Right kidney (tissue), 1 donor: ENCODE results near the gene RAB17.

ENCODE experiments used
- DNase-seq: peaks from one replicate; pipeline ENCODE4 v3.0.0-alpha.2; 2016

Gene RAB17

DNA sequence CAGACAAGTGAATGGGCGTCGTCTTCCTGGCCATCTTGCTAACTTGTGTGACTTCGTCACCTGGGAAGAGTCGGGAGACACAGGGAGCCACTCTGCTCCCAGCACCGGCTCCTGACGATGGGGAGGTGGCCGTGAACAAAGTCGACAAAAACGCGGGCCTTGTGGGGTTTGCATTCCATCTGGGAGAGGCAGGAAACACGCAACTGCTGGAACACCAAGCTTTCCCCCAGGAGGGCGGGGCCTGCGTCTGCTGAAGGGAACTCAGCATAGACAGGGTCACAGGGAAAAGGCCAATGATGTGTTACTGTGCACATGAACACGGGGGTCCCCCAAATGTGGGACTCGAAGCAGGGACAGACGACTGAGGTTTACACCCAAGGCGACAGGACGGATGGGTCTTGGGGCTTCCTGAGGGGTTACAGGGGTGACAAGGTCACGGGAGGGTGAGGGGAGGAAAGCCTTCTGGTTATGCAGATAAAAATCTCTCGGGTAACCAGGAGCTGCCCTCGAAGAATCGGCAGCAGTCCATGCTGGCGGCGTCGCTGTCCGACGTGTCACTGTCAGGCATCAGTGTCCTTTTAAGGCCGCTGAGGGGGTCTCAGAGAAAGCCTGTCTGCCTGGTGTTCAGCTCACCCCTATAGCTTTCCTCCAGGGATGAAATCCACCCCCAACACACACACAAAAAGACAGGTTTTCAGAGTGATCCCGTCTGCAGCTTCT lies 52.4 kb downstream of the RAB17 start:
- DNase-seq, result no peak

DNA sequence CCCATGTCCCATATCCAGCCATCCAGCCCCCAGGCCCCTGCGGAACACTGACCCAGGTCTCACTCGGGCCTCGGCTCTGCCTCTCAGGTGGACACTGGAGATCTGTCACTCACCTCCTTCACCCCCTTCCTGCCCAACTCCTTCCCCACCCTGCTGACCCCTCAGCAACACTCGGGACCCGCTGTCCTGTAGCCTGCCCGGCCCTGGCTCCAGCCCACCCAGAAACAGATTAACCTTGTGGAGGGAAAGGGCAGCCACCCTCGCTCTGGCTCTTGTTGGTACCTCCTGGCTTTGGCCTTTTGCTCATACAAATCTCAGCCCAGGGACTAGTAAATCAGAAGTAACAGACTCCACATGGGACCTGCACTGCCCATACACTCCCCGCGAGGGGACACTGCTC lies 53.9 kb downstream of the RAB17 start:
- no peak for DNase-seq

DNA sequence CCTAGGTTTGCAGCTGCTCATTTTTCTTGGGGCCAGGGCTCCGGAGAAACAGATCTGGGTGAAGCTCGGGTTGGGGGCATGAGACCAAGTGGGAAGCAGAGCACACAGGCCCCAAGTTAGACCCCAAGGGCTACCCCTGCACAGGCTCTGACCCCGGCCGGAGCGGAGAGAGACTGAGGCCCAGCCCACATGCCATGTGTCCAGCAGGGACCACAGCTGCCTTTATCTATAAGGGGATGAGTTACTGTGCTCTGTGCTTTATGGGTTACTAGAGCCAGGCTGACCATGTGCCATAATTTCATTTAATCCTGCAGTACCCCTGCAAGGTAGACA lies 54.5 kb downstream of the RAB17 start:
- DNase-seq, result no peak

DNA sequence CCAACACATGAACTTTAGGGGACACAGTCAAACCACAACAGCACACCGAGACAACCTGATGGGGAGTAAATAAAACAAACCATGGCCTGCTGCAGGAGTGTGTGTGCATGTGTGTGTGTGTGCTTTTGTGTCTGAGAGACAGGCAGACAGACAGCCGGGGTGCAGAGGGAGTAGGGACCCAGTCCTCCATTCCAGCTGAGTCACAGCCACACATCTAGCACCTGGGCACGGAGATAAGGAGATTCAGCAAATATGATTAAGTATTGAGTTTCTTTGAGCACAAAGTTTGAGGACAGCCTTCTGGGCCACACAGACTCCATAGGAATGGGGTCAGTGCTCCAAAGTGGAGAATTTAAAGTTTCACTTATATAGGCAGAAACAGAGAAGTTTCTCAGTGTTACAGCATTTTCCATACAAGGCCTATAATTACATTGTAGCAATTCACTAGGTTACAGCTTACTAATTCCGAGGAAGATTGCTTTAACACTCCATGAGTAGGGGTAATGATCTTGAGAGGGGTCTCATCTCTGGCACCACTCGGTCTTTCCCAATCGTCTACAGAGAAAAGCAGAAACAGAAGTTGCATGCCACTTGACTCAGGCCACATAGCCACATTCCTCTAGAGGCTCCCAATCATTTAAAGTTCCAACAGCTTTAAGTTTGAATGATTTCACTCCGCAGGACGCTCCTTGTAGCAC lies 55.0 kb downstream of the RAB17 start:
- no peak for DNase-seq

DNA sequence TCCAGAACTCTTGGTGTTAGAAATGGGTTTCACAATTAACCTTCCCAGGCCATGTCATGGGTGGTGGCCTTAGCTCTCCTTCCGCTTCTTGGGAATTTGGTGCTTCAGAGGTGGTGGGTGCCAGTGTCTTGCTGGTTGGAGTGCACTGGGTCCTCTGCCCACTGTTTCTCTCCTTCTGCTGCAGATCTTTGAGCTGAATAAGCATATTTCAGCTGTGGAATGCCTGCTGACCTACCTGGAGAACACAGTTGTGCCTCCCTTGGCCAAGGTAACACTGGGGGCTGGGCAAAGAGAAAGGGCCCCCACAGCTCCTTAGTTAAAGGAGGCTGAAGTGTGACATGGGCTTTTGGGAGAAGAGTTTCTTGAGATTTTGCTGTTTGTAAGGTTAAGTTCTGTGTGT lies 56.2 kb downstream of the RAB17 start:
- no peak for DNase-seq

DNA sequence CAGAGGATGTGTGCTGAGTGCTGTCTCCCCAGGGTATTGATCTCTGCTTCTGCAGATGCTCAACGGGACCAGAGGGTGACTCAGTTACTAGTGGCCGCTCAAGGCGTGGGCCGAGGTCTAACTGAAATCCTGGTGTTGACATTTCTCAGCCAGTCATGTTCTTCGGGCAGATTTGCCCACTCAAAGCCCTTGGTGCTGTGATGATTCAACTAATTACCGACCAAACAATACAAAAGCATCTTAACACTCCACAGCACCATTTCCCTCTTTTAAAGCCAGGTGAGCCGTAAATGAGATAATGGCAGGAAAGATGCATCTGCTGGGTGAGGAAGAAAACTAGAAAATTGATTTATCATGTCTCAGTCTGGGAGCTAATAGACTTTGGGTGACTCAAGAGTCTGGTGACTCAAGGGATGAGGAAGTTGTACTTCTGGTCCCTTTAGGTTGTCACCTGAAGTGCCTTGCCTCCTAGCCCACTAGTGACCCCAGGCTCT lies 56.8 kb downstream of the RAB17 start:
- no peak for DNase-seq

DNA sequence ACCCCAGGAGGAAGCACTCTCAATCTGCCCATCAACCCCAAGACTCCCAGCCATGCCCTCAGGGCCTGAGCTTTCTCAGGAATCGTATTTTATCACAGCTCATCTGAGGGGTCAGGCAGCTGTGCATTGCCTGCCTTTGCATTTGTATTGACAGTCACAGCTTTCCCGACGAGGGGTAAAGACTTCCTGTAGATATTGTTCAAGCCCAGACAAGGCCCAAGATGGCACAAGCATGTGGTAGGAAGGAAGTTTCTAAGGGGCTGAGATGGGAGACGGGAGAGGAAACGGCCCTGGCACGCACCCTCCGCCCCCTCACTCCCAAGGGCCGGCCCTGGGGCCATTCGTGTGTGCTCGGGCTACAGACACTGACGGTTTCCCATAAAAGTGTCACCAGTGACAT lies 58.4 kb downstream of the RAB17 start:
- no peak for DNase-seq

DNA sequence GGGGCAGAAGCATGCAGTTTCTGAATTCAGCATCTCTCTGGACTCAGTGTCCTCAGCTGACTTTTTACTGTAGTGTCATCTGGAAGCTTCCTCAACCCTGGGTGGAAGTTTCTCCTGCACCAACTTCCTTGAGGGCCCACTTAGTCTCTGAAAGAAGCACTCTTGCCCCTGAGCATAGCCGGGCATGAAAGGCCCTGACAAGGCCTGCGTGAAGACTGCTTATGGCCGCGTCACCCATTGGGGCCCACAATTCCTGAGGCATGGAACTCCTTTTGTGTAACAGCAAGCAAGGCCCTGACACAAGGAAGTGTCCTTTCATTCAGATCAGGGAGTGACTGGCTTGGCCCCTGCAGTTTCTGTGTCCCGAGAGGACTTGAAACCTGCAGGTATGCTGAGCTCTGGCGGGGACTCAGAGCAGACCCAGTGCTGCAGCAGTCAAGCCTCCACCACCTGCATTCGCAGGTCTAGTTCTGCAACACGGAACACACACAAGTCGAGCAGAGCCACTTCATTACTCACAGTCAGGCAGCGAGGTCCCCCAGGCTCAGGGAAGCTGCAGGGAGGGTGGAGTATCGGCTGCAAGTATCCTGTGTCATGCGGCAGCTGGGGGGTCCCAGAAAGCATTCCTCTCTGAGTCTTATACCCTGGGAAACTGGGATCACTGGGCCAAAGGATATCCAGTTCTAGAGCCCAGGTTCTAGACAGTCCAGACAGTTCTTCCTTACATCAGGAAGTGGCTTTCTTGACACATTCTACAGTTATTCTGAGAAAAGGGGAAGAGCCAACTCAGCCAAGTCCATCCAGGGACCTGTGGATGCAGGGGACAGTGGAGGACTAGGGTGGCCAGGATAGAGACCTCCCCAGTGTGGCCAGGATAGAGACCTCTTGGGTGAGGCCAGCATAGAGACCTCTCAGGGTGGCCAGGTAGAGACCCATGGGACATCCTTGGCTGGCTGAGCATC lies 59.8 kb downstream of the RAB17 start:
- no peak for DNase-seq

DNA sequence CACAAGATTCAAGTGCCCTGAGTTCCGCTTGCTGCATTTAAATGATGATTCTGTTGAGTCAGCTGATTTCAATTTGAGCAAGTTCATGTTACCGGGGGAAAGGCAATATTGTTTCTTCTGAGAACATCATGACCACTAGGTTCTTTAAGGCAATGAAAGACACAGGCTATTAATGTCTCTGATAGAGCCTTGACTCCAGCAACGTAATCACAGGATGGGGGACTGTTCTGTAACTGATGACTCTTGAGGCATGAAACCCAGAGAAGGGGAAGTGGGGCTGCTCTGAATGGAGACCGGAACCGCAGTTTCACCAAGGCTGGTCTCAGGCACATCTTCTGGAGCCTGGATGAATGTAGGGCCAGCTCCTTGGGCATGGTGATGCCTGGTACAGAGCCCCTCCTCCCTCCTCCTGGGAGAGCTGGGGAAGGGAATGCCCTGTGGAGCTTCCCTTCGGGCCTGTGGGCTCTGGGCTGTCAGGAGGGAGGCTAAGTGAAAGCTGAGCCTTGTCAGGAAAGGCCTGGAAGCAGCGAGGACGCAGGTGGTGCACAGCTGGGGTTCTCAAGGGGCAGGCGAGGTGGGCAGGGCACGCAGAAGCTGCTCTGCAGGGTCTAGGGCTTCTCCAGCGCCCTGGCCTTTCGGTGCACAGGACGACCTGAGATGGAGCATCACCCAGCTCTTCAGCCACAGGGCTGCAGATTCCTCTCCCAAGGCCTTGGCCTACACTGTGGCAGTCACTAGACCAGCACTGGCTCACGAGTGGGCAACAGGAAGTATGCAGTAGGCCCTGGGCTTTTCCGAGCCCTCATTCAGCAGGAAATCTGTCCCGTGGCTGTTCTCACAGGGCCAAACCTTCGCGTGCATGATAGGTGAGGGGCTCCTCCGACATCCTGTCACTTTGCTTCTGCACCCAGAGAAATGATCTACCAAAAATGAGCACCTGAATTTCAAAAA lies 60.8 kb downstream of the RAB17 start:
- no peak for DNase-seq

DNA sequence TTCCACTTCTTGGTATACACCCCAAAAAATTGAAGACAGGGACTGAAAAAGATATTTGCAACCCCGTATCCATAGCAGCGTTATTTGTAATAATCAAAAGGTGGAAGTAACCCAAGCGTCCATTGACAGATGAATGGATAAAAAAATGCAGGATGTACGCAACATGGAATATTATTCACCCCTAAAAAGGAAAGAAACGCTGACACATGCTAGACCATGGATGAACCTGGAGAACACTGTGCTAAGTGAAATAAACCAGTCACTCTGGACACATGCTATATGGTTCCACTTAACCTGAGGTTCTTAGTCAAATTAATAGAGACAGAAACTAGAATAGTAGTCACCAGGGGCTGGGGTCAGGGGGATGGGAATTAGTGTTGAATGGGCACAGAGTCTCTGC lies 62.8 kb downstream of the RAB17 start:
- DNase-seq, result no peak

DNA sequence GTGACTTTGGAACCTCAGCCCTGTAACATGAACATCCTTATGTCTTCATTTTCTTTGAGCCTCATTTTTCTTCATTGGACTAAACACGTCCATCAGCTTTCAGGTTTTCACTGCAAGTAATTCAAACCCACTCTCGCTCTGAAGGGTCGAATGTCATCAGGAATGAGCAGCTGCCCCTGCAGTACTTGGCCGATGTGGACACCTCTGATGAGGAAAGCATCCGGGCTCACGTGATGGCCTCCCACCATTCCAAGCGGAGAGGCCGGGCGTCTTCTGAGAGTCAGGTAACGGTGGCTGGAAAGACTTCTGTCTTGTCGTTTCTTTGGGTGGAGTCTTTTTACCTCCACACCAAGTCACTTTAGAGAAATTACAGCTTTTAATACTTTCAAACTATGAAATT lies 63.3 kb downstream of the RAB17 start:
- no peak for DNase-seq

DNA sequence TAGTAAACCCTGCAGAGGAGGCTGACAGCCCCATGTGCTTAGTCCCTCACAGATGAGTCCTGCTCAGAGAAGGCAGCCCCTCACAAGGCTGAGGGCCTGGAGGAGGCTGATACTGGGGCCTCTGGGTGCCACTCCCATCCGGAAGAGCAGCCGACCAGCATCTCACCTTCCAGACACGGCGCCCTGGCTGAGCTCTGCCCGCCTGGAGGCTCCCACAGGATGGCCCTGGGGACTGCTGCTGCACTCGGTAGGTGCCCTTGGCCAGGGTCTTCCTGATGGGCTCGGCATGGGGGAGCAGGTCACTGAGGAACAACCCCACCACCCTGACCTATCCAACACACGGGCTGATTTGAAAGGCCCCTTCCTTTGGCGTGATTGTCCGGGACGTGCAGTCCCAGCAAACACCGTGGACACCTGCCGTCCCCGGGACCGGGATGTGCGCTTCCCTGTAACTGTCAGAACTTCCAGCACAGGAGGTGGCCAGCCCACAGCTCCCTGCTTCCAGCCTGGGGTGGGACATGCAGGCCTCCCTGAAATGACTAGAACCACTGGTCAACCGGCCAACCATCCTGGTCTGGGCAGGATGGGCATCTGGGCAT lies 64.9 kb downstream of the RAB17 start:
- DNase-seq, result no peak

DNA sequence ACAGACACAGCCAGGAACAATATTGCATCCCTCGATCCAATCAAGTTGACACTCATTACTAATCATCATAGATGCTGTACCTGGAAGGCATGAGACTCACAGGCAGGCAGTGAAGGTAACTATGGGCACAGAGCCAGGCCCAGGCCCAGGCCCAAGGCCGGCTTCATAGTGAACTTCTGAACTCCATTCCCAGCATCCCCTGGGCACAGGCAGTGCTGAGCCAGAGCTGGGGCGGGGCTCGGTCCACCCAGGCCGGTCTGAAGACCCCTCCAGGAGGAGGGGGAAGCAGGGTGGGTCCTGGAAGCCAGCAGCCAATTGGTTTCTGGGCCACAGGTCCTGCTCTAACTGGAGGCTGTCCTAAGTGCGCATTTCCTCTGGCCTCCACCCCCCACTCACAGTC lies 65.9 kb downstream of the RAB17 start:
- no peak for DNase-seq
